Activated CD4-positive, alpha-beta T cell treated with anti-CD3 and anti-CD28 coated beads for 4 hours (primary cell): ENCODE data around the gene SMTNL2.
A peak's percentile ranks its signal among the peaks of the same experiment; 100 is the strongest.
"Not testable (repeated sequence)": the region's sequence is repeated elsewhere in the genome, so short reads cannot be mapped to it uniquely, and the experiment has no call there.

Experiments used
- DNase-seq, 2 donors: peaks; one replicate each; pipeline ENCODE4 v3.0.0-alpha.2; 2020

Gene SMTNL2

DNA sequence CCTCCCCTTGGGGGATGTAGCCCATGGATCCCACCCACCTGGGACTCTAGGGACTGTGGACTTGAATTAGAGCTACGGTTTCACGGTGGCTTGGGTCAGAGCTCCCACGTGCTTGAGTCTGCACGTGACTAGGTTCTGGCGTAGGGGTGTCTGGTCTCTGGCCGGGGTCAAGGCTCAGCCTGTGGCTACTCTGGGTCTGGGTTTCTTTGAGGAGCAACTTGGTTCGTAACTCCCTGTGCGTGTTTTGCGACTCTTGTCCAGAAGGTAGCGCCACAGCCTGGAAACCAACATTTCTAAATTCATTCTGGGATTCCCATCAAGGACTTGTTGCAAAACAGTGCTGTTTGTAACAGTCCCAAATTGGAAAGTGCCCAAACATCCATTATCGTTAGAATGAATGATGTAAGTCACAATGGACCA, 23.5 kb upstream of the SMTNL2 start:
- DNase-seq = no peak

DNA sequence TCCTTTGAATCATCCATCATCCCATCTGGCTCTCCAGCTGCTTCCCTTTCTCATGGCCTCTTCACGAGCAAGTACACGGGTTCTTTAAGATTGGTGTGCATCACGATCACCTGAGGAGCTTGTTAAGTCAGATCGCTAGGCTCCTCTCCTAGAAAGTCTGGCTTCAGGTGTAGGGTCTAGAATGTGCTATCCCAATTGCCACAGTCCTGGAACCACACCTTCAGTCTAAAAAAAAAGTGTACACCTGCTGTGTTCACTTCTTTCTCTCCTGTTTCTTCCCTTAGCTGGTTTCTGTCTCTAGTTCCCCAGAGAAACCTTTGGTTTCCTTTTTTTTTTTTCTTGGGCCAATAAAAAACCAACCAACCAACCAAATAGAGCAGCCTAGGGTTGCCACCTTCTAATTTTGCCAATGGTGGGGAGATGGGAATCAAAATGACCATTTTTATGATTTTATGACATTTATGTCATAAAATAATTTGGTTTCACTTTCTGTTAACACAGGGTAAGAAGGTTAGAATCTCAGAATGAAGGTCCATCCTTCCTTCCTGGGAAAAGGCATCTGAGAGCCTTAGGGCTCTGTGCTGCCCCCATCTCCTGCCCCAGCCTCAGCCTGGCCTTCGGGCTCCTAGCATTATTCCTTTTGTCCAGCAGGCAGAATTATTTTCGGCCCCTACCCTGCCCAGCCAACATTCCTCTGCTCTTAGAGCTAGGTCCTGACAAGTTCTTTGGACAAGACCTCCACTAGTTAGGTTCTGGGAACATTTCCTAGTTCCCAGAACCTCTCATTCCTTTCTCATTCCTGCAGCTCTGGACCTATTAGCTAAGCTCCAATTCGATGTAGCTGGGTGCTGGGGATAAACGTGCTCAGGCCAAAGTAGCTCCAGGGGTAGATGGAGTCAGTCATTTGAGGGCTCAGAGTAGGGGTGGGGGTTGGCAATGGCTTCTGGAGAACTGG, 22.0 kb upstream of the SMTNL2 start:
- no peak for DNase-seq

DNA sequence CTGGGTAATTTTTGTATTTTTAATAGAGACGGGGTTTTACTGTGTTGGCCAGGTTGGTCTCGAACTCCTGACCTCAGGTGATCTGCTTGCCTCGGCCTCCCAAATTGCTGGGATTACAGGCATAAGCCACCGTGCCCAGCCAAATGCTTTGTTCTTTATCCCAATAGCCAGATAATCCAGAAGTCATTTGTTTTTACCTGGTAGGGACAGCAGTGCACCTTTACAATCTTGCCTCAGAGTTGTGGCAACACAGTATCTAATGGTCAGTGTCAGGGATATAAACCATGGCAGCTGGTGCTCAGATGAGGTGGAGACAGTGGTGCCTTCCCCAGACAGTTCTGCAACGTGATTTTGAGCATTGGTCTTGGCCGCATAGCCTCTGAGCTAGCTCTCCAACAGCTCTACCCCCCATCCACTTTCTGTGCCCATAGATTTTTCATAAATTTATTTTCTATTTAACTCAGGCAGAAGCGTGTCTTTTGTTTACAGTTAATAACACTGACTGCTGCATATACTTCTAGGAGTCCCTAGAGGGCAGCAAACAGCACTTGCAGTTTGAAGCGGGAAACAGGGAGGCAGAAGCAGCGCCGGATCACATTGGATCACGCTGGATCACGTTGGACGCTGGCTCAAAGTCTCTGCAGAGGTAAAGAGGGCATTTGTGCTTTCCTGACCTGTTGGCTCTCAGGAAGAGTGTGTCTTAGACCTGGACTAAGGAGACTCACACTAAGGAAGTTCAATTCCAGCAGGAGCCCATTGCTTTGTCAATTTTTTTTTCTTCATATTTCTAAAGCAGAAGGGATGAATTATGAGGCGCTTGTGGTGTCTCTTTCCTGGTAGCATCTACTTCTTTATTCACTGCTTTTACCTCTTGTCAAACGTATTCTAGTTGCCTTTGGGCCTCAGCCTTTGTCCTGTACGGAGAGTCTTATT, 18.9 kb upstream of the SMTNL2 start:
- peak; percentile 41 for DNase-seq

DNA sequence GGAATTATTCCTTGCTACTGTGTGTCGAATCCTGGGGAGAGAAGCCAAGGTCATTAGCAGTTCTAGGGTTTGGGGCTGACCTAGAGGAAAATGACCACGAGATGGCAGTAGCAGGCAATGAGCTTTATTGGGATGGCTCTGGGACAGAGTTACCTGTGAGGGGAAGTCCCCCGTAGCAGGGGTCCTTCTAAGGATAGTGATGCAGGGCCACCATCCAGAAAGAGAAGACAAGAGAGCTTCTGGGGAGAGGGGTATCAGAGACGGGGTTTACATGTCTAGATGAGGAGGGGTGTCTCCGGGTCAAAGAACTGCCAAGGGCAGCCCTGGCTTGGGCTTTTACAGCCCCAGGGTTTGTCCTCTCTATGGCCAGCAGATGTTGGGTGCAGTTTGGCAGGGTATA, 17.5 kb upstream of the SMTNL2 start:
- peak; percentile 32 to 54 for DNase-seq

DNA sequence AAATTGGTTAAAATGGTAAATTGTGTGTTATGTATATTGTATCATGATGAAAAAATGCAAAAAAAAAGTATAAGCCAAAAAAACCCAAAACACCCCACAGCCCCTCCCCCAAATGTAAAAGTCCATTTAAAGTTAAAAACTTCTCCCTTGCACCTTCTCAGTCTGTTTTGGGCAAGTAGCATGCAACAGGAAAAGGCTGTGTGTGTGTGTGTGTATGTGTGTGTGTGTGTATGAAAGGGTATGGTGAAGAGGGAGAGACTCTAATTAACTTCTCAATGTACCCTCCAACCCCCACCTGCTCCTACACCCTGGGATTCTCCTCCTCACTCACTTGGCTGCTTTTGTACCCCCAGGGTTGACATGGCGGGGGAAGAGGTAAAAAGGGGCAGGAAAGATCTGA, 14.7 kb upstream of the SMTNL2 start:
- DNase-seq = no peak

DNA sequence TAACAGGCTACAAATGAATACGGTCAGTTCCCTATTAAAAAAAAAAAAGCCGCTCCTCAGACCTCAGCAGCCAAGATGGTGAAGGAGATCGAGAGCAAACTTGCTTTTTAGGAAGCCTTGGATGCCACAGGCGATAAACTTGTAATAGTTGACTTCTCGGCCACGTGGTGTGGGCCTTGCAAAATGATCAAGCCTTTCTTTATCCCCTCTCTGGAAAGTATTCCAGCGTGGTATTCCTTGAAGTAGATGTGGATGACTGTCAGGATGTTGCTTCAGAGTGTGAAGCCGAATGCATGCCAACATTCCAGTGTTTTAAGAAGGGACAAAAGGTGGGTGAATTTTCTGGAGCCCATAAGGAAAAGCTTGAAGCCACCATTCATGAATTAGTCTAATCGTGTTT, 12.2 kb upstream of the SMTNL2 start:
- no peak for DNase-seq

DNA sequence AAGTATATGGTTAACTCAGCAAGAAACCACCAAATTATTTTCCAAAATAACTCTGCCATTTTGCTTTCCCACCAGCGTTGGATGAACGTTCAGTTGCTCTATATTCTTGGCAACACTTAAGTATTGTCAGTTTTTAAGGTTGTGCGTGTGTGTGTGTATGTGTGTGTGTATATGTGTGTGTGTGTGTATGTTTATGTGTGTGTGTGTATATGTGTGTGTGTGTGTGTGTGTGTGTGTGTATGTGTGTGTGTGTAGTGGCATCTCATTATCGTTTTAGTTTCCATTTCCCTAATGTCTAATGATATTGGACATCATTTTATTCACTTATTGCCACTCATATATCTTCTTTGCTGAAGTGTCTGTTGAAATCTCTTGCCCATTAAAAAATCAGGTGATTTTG, 11.2 kb upstream of the SMTNL2 start:
- DNase-seq = no peak

DNA sequence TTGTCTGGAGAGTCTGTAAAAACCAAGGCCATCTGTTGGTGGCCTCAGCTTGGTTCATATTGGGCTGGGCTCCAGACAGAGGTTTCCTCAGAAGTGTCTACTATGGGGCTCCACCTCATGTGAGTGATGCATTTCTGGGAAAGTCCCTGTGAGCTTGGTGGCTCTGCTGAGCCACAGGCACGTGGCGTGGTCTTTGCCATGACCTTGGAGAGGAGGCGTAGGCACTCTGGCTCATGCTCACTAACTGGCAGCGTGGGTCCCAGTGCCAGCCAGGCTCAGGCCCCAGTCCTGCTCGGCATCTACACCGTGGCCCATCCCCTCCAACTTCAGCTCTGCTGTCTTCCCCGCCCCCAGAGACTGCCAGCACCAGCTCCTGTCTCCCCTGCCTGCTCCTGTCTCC, 10.7 kb upstream of the SMTNL2 start:
- DNase-seq = peak; percentile 46 to 73

DNA sequence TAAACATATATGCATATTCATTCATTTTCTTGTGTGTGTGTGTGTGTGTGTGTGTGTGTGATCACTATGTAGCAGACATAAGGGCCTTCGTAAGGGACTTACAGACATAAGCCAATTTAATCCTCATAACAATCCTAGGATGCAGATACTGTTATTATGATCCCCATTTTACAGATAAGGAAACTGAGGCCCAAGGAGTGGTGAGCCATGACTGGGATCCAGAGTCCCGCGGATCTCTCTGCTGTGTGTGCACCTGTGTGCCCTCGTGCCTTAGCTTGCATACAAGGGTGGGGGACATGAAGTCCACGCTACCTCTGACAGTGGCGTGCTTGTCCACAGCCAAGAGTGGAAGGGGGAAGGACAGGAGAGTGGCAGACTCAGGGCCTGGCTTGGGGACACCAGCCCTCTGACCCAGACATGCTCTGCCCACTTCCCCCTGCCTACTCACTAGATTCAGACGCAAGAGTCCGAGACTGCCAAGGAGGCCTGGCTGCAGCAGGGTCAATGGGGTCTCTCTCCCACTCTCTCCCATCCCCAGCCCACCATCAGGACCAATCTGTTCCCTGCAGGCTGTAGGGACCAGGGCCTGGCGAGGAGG, 9.8 kb upstream of the SMTNL2 start:
- no peak for DNase-seq

DNA sequence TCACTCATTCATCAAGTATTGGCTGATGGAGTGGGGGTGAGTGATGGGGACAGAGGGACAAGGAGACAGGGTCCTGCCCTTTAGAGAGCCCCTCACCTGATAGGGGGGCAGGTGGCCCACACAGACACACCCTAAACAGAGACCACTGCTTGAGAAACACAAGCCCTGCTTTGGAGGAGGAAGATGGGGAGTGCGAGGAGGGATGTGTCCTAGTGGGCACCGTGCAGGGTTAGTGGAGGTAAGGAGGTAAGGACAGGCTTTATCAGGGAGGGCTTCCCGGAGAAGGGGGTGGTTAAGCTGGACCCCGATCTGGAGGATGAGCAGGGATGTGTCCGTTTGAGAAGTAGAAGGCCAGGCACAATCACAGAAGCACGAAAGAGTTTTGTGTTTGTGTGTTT, 8.2 kb upstream of the SMTNL2 start:
- no peak for DNase-seq

DNA sequence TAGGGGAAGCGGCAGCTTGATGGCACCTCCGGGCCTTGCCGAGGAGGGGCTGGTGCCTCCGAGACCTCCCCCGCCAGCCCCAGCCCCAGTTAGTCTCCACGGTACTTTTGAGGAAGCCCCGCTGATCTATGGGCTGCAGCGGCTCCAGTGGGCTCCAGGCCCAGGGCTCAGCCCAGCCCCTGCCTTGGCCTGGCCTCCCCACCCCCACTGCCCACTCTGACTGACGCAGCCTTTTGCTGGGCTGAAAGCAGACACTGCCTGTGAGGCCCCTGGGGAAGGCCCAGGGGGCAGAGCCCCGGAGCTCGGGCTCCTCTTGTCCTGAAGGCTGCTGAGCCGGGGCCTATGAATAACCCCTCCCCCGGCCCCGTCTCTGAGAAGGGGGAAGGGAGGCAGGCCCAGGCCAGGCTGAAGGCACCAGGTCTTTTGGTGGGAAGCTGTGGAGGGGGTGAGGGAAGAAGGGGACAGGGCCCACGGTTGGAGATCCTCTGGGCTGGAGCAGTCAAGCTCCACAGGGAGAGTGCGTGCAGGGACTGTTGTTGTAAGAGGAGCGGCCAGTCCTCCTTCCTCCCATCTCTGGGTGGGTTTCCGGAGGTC, 7.5 kb upstream of the SMTNL2 start:
- no peak for DNase-seq

DNA sequence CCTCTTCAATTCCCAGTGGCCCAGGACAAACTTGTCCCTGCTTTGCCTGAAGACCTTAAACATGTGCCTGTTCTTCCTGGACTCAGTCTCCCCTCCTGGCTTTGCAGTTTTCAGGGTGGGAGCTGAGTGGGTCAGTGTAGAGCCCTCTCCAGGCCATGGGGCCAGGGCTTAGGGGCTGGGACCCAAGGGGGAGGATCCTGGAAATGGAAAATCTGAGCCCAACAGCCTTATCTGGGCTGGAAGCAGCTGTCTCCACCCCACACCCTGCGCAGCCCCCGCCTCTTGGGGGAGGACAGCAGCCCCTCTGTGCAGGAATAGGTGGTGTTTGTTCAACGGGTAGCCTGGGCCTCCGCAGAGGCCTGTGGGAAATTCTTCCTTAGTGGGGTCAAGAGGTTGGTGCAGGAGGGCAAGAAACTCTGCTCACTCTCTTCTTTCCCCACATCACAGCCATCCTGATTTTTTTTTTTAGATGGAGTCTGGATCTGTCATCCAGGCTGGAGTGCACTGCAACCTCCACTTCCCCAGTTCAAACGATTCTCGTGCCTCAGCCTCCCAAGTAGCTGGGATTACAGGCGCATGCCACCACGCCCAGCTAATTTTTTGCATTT, 6.8 kb upstream of the SMTNL2 start:
- no peak for DNase-seq

DNA sequence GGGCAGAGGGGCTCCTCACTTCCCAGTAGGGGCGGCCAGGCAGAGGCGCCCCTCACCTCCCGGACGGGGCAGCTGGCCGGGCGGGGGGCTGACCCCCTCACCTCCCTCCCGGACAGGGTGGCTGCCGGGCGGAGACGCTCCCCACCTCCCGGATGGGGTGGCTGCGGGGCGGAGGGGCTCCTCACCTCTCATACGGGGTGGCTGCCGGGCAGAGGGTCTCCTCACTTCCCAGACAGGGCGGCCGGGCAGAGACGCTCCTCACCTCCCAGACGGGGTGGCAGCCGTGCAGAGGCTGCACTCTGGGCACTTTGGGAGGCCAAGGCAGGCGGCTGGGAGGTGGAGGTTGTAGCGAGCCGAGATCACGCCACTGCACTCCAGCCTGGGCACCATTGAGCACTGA, 6.0 kb upstream of the SMTNL2 start:
- DNase-seq = not testable (repeated sequence)

DNA sequence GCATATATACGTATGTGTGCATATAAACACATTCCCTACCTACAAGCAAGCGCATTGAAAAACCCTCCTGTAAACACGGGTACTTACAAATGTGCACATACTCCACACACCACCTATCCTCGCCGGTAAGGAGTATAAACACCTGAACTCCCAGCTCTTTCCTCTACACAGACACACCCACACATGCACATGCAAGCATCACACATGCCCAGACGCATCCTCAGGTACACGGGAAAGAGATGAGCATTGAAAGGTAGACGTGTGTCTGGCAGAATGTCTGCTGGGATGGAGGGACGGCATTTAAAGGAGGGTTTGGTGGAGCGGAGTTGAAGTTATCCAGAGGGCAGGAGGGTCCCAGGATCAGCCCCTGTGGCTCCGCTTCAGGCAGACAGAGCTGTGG, 4.7 kb upstream of the SMTNL2 start:
- DNase-seq = no peak

DNA sequence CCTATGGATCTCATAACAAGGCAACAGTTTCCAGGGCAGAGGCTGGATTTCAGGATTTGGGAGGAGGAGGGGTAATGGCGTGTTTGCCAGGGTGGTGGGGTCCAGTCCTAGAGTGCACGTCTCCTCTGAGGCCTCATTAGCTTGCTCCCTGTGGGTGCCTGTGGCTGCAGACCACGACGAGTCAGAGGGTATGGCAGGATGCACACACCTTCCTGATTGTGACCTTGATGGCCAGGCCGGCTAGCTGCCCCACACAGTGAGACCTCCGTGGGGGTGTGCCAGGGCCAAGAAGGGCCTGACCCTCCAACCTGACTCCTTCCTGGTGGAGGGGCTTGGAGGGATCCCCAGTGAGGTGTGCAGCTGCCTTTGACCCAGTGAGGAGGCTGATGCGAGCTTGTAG, 4.0 kb upstream of the SMTNL2 start:
- DNase-seq = no peak

DNA sequence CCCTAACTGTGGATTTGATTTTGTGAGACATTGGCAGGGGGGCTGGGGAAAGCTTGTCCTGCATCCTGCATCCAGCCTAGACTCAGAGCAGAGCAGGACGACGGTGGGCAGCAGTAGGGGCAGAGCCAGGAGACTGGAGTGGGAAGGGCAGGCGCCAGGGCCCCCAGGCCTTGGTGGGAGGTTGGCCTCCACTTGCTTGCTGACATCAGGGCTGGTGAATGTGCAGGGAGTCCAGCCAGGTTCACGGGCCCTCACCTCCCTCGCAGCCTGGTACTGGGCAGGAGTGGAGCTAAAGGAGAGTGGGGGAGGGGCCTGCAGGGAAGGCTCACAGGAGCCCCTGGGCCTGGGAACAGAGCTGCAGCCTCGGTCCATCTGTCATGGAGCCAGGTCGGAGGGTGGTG, 2.2 kb upstream of the SMTNL2 start:
- DNase-seq = no peak

DNA sequence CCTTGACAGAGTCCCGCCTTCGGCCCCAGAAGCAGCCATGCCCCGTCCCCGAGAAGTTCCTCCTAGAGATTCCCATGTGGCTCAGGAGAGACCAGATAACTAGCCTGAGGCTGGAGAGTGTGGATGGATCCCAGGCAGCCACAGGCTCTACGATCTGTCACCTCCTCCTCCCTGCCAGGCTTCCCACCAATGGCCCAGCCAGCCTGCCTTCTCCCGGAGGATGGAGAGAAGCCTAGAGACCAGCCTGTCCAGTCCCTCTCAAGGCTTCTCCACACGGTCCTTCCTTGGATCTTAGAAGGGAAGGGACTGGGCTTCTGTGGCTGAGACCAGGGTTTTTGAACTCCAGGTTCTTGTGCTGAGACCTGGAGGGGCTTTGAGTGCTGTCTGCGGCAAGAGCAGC, 1.6 kb upstream of the SMTNL2 start:
- DNase-seq = no peak

DNA sequence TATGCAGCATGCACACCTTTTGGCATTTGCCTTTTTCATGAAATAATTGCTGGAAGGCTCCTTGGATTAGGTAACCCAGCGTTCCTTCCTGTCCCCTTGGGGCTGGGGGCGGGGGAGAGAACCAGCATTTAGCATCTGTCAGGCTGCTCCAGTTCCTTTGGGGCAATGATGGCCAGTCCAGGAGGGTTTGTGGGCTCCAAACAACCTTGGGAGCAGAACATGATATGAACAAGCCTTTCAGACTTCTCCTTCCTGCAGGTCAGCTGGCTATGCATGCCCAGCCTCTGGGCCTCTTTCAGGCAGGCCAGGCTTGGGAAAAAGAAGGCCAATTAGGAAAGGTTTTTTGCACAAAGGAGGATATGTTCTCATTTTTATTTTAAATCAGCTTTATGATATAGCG, 1.1 kb upstream of the SMTNL2 start:
- no peak for DNase-seq

DNA sequence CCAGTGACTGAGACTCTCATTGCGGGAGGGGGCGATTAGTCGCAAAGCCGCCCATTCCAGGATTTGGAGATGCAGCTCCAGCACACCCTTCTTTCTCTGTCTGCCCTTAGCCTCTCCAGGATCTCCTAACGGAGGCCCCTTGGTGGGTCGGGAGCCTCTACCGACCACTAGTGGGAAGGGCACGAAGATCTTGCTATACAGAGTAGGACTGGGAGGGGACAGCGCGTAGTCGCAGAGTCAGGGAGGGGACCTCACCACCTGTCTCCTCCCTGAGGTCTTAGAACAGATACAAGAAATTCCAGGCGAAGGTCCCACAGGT, 588 bp upstream of the SMTNL2 start:
- no peak for DNase-seq

DNA sequence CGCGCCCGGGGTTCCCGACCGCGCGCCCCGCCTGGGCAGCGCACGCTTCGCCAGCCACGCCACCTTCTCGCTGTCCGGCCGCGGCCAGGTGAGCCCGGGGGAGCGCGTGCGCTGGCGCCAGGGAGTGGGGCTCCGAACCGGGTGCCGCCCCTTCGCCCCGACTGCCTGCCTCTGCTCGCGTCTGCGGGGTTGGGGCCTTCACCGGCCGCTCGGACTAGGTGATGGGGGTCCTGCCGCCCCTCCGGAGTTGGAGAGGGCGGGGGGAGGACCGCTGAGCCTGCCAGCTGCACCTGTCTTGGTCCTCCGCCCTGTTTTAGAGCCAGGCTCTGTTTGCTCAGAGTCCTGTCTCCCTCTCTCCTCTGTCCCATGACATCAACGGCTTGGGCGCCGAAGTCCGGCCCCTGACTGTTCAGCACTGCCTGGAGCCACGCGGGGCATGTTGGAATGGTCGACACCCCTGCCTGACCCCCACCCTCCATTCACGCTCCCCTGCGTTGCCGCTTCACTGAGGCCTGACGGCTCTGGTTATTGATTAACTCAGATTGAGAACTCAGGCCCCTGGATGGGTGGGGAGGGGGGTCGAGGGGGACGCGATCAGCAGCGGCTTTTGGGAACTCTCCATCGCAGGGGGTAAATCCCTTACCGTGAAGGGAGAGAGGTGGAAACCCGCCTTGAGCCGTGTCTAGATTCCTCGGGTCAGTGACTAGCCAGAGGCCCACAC, 748 bp downstream of the SMTNL2 start:
- no peak for DNase-seq

DNA sequence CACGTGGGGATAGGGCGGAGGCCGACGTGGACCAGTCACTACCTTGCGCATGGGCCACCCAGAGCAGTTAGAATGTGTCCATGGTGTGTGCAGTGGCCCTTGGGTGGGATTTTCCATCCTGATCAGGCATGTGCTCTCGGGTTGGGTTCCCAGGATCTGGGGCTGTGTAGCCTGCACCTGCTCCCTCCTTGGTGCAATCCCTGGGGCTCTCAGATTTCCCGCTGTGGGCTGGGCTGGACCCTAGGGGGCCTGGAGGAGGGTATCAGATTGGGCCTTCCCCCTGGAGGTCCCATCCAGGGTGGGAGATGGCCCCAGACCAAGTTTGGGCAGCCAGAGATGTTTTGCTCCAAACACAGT, 1.3 kb downstream of the SMTNL2 start:
- no peak for DNase-seq

DNA sequence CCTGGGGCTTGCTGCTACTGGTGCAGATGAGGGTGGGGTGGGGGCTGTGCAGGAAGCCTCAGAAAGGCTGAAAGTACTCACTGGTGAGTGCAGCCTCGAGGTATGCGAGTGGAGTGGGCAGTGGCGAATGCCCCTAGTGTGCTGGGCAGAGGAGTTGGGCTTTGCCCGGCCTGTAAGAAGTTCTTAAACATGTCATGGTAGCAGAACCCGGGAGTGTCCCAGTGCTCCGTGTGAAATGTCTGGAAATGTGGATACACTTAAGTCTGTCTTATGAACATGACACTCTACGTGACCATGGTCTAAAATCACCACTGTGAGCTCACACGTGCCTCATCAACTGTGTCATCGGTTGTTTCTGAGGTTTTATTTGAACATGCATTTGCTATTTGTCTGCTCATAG, 1.7 kb downstream of the SMTNL2 start:
- DNase-seq = no peak
